IMR-90 (cell line): ENCODE measurements around the gene DPM1. TPM values are rescaled to one million over a fixed set of nuclear protein-coding genes. Genes with fewer than 3 reads are reported as not detected.

ENCODE experiments used
- ATAC-seq: fragments of 200-7000 bp; cut with Tn5 transposase; 2 replicates; pipeline ENCODE4 v1.9.1; 2020; ENCODE audit warnings: low read depth, mild to moderate bottlenecking, moderate library complexity
- BruUV-seq: library from RNA; stranded (reverse); fragments of 400-500 nt; replicated peaks from 2 replicates; lab custom pipeline; 2021; lab: Mats Ljungman, UMichigan
- CTCF ChIA-PET: fragments of 300-600 bp; formaldehyde crosslinking; extraction: SDS; loops from one replicate; lab custom pipeline; 2021; ENCODE audit warnings: antibody characterized with exemption; lab: Yijun Ruan, JAX
- POLR2A ChIA-PET: fragments of 300-600 bp; sonication (Branson Sonifier 250); formaldehyde crosslinking; loops from one replicate; lab custom pipeline; 2022; ENCODE audit warnings: antibody characterized with exemption; ENCODE audit not compliant: unreplicated experiment; lab: Charles Lee
- DNase-seq: peaks from one replicate; pipeline ENCODE4 v3.0.0; 2013
- H2AFZ ChIP-seq: replicated peaks from 2 replicates; pipeline ENCODE3; 2013; ENCODE audit warnings: low read length, mild to moderate bottlenecking; ENCODE audit not compliant: poor library complexity
- H2AK5ac ChIP-seq: 2 replicates; pipeline ENCODE4 v1.6.1; 2013; ENCODE audit warnings: low read depth, low read length, inconsistent platforms
- H2AK9ac ChIP-seq: replicated peaks from 2 replicates; pipeline ENCODE3; 2013; ENCODE audit warnings: mild to moderate bottlenecking, low read depth, low read length, moderate library complexity; ENCODE audit not compliant: poor library complexity
- H2BK120ac ChIP-seq: 2 replicates; pipeline ENCODE4 v1.6.1; 2013; ENCODE audit warnings: low read depth, low read length, inconsistent platforms
- H2BK15ac ChIP-seq: 3 replicates; pipeline ENCODE4 v1.6.1; 2013; ENCODE audit warnings: low read depth, low read length, inconsistent platforms
- H2BK20ac ChIP-seq: 2 replicates; pipeline ENCODE4 v1.6.1; 2013; ENCODE audit warnings: low read depth, mild to moderate bottlenecking, inconsistent platforms, low read length, moderate library complexity
- H2BK5ac ChIP-seq: 2 replicates; pipeline ENCODE4 v1.6.1; 2013; ENCODE audit warnings: mild to moderate bottlenecking, low read depth, low read length, inconsistent platforms; ENCODE audit not compliant: poor library complexity, severe bottlenecking
- H3K14ac ChIP-seq: replicated peaks from 2 replicates; pipeline ENCODE4 v1.6.1; 2013; ENCODE audit warnings: low read depth, low read length, inconsistent platforms
- H3K18ac ChIP-seq: 2 replicates; pipeline ENCODE4 v1.6.1; 2013; ENCODE audit warnings: low read depth, low read length, control low read depth
- H3K23ac ChIP-seq: 2 replicates; pipeline ENCODE4 v1.6.1; 2013; ENCODE audit warnings: low read depth, low read length, inconsistent platforms
- H3K27ac ChIP-seq: 2 replicates; pipeline ENCODE4 v1.5.1; 2013; ENCODE audit warnings: mild to moderate bottlenecking, control low read depth, low read length; ENCODE audit not compliant: insufficient read depth
- H3K27me3 ChIP-seq: 2 replicates; pipeline ENCODE4 v1.6.1; 2013; ENCODE audit warnings: low read length; ENCODE audit not compliant: control insufficient read depth, insufficient read depth
- H3K36me3 ChIP-seq: 2 replicates; pipeline ENCODE4 v1.6.1; 2013; ENCODE audit warnings: low read length, mixed read lengths; ENCODE audit not compliant: control insufficient read depth, insufficient read depth
- H3K4ac ChIP-seq: 2 replicates; pipeline ENCODE4 v1.6.1; 2013; ENCODE audit warnings: low read depth, low read length, inconsistent platforms
- H3K4me1 ChIP-seq: 2 replicates; pipeline ENCODE4 v1.6.1; 2013; ENCODE audit warnings: low read length, mixed read lengths; ENCODE audit not compliant: control insufficient read depth, insufficient read depth
- H3K4me2 ChIP-seq: 2 replicates; pipeline ENCODE4 v1.6.1; 2013; ENCODE audit warnings: low read depth, mild to moderate bottlenecking, control low read depth, low read length, moderate library complexity
- H3K4me3 ChIP-seq: 2 replicates; pipeline ENCODE4 v1.5.1; 2013; ENCODE audit warnings: low read depth, mild to moderate bottlenecking, control low read depth, low read length, moderate library complexity; ENCODE audit not compliant: insufficient read depth
- H3K56ac ChIP-seq: 2 replicates; pipeline ENCODE4 v1.6.1; 2013; ENCODE audit warnings: low read length, inconsistent platforms; ENCODE audit not compliant: insufficient read depth; ENCODE audit errors: extremely low read depth
- H3K79me1 ChIP-seq, 2 experiments: 2 replicates each; pipeline ENCODE4 v1.6.1; 2013; ENCODE audit warnings: low read length in 2 of 2, inconsistent platforms in 1 of 2, low read depth in 1 of 2
- H3K9ac ChIP-seq: 2 replicates; pipeline ENCODE4 v1.6.1; 2013; ENCODE audit warnings: low read depth, low read length, control low read depth
- H3K9me1 ChIP-seq: 2 replicates; pipeline ENCODE4 v1.6.1; 2013; ENCODE audit warnings: low read length, inconsistent platforms; ENCODE audit not compliant: insufficient read depth
- H3K9me3 ChIP-seq: 2 replicates; pipeline ENCODE4 v1.6.1; 2013; ENCODE audit warnings: low read length; ENCODE audit not compliant: control insufficient read depth, insufficient read depth
- H4K20me1 ChIP-seq: 2 replicates; pipeline ENCODE4 v1.6.1; 2013; ENCODE audit warnings: low read length, inconsistent platforms; ENCODE audit not compliant: insufficient read depth
- H4K5ac ChIP-seq: 2 replicates; pipeline ENCODE4 v1.6.1; 2013; ENCODE audit warnings: mild to moderate bottlenecking, low read depth, low read length, control low read depth
- H4K8ac ChIP-seq, 2 experiments: 2 replicates each; pipeline ENCODE4 v1.6.1; 2013; ENCODE audit warnings: low read depth in 2 of 2, low read length in 2 of 2, control low read depth in 1 of 2, inconsistent platforms in 1 of 2
- H4K91ac ChIP-seq: 2 replicates; pipeline ENCODE4 v1.6.1; 2013; ENCODE audit warnings: low read depth, low read length, inconsistent platforms; ENCODE audit not compliant: insufficient read depth
- CTCF ChIP-seq: conservative IDR thresholded peaks from 2 replicates; pipeline ENCODE4 v1.5.1; 2012; ENCODE audit warnings: mild to moderate bottlenecking, low read depth, low read length, improper control_type of control experiment
- FOS ChIP-seq: fragments of 150-350 bp; IDR thresholded peaks from 2 replicates; pipeline ENCODE4 v1.6.1; 2016; ENCODE audit warnings: low read depth, low read length
- WGBS, 2 experiments: methylation state at CpG; one replicate each; pipeline versions ENCODE4 v1.1.5 to v1.1.7; 2013; ENCODE audit warnings: missing lambda C conversion rate in 2 of 2; ENCODE audit not compliant: insufficient read length in 1 of 2; ENCODE audit errors: extremely low coverage in 2 of 2; 5-methylcytosine and 5-hydroxymethylcytosine counted together
- dilution Hi-C: fragments of 300-500 bp; cut with HindIII; formaldehyde crosslinking; loops from one replicate; pipeline ENCODE4 v1.14.3; 2018; ENCODE audit warnings: low sequenced_read_pairs; ENCODE audit not compliant: unreplicated experiment
- in situ Hi-C: fragments of 300-500 bp; cut with MboI; formaldehyde crosslinking; loops from 3 replicates; pipeline ENCODE4 v1.14.3; 2019; ENCODE audit warnings: low sequenced_read_pairs, inconsistent platforms, mixed read lengths
- intact Hi-C: fragments of 100-400 bp; cut with micrococcal nuclease; formaldehyde crosslinking; loops from 2 replicates; pipeline ENCODE4 v1.10.0; 2022
- polyA plus RNA-seq, 3 experiments: library from polyadenylated mRNA; depleted of rRNA; stranded (reverse); fragments of >200 nt; gene quantifications; 2 replicates each; pipeline ENCODE4 v1.2.3, GENCODE V29; 2012; ENCODE audit warnings: low replicate concordance in 1 of 3
- total RNA-seq: library from RNA; depleted of rRNA; stranded (reverse); fragments of >200 nt; gene quantifications from 2 replicates; pipeline ENCODE4 v1.2.3, GENCODE V29; 2012

The DPM1 gene
- total and polyA plus RNA-seq, 2 of the 4 experiments (the other 2 are of a cell fraction), result 59.1 to 89.1 TPM

GRCh38 chr20:50911716-50912115, 46.6 kb downstream of the DPM1 start:
- Histone ChIP-seq H2BK120ac (no peak overlapping the region), H3K14ac (no peak overlapping the region), H4K5ac (no peak overlapping the region), H3K36me3 (peaks cover 3% of the 10 kb centered on the region; the same call in 1 of the 2 replicates), H3K4me2 (no peak overlapping the region), H3K4me1 (peaks cover 26% of the 10 kb centered on the region), H2AK9ac (no peak overlapping the region), H3K18ac (no peak overlapping the region), H3K27me3 (no peaks in the 10 kb centered on the region), H2BK15ac (no peak overlapping the region), H4K8ac (no peak overlapping the region), H3K79me1 (peaks cover 11 to 61% of the 10 kb centered on the region in 2 experiments; a peak in 3 of 4 replicates), H2BK5ac (peak overlapping the region; percentile 15), H3K4ac (no peak overlapping the region), H2AFZ (no peak overlapping the region), H3K9me3 (no peaks in the 10 kb centered on the region), H4K20me1 (peaks cover 95% of the 10 kb centered on the region), H3K56ac (no peak overlapping the region), H3K9me1 (peaks cover 29% of the 10 kb centered on the region), H3K4me3 (no peak overlapping the region), H2AK5ac (no peak overlapping the region), H4K91ac (no peak overlapping the region), H3K23ac (no peak overlapping the region; the same call in 1 of the 2 replicates), H3K27ac (no peak overlapping the region), H2BK20ac (no peak overlapping the region), H3K9ac (no peak overlapping the region)
- ATAC-seq, result no peak
- in situ Hi-C loops (no loop called here), dilution Hi-C loops (loop anchor here (25.0 kb wide), 1 partner anchor 99 kb away; no protein-coding TSS in a partner anchor), intact Hi-C loops (loop anchor here (5.0 kb wide), 1 partner anchor 94 kb away; no protein-coding TSS in a partner anchor)
- DNase-seq, result peak; percentile 35
- no TSS peak for BruUV-seq
- ChIA-PET CTCF (interaction anchor here (0.7 to 1.3 kb wide), 4 partner anchors 11 to 117 kb away, joined by 3 to 5 read pairs (median 3); partner anchors contain the start of gene BCAS4), POLR2A (interaction anchor here (0.6 kb wide), 1 partner anchor 278 kb away, joined by 4 read pairs; no protein-coding TSS in a partner anchor)
- WGBS, 2 experiments, result no CpG with 5 or more reads among the region's 1 CpG
- TF ChIP-seq CTCF, result no peak
- no peak for TF ChIP-seq FOS
